Astrocyte of the spinal cord (primary cell): Measurements from ENCODE around the gene ASPG.

Experiments
- DNase-seq: peaks from one replicate; pipeline ENCODE4 v3.0.0; 2011; ENCODE audit warnings: low read depth, low spot score
- H3K4me3 ChIP-seq: 2 replicates; pipeline ENCODE4 v1.5.1; 2011; ENCODE audit warnings: low read depth, mild to moderate bottlenecking, low read length, moderate library complexity
- CTCF ChIP-seq: IDR thresholded peaks from 2 replicates; pipeline ENCODE4 v1.5.1; 2012; ENCODE audit warnings: low read depth, mild to moderate bottlenecking, low read length, inconsistent platforms
- in situ Hi-C: cut with HindIII; loops from 2 replicates; pipeline ENCODE4 v1.10.0; 2017; ENCODE audit warnings: low sequenced_read_pairs

Gene ASPG

GRCh38 chr14:104104076-104104901 lies 18.8 kb downstream of the ASPG start:
- no peak overlapping the region for H3K4me3 ChIP-seq
- DNase-seq, result no peak
- in situ Hi-C loops, result no loop called here
- TF ChIP-seq CTCF, result no peak

GRCh38 chr14:104105071-104105821 lies 19.7 kb downstream of the ASPG start:
- no peak for TF ChIP-seq CTCF
- in situ Hi-C loops, result no loop called here
- no peak overlapping the region for H3K4me3 ChIP-seq
- no peak for DNase-seq

GRCh38 chr14:104105822-104106470 lies 20.4 kb downstream of the ASPG start:
- in situ Hi-C loops, result no loop called here
- TF ChIP-seq CTCF, result no peak
- DNase-seq, result no peak

GRCh38 chr14:104106471-104106991 lies 21.0 kb downstream of the ASPG start:
- no peak for TF ChIP-seq CTCF
- DNase-seq, result no peak
- no peak overlapping the region for H3K4me3 ChIP-seq
- in situ Hi-C loops, result no loop called here

More at GRCh38 chr14:104105822-104106470, 20.4 kb downstream of the ASPG start:
- H3K4me3 ChIP-seq, result no peak overlapping the region

GRCh38 chr14:104107101-104107581 lies 21.6 kb downstream of the ASPG start:
- DNase-seq, result no peak
- no peak for TF ChIP-seq CTCF
- H3K4me3 ChIP-seq, result no peak overlapping the region
- in situ Hi-C loops, result no loop called here
